ENCODE data around the gene USB1. TPM values are rescaled to one million over a fixed set of nuclear protein-coding genes. Genes with fewer than 3 reads are reported as not detected.

Gene USB1
- total RNA-seq, 3 donors from 2014 or later = 45.1 to 50.2 (median 47.4) TPM

GRCh38 chr16:58036943-58037342 lies 35.7 kb downstream of the USB1 start:
- Histone ChIP-seq H3K4me3 (no peak overlapping the region), H3K4me1 (ENCODE audit: low read depth) (no peaks in the 10 kb centered on the region), H3K9me3 (no peaks in the 10 kb centered on the region), H3K36me3 (ENCODE audit: low read depth) (peaks cover 2% of the 10 kb centered on the region)
- TF ChIP-seq CTCF (IDR thresholded peaks at IDR 0.05) = no peak
- DNase-seq (no peak), ATAC-seq (no peak)
- intact Hi-C loops (cut with DNase I, micrococcal nuclease) = no loop called here

DNA sequence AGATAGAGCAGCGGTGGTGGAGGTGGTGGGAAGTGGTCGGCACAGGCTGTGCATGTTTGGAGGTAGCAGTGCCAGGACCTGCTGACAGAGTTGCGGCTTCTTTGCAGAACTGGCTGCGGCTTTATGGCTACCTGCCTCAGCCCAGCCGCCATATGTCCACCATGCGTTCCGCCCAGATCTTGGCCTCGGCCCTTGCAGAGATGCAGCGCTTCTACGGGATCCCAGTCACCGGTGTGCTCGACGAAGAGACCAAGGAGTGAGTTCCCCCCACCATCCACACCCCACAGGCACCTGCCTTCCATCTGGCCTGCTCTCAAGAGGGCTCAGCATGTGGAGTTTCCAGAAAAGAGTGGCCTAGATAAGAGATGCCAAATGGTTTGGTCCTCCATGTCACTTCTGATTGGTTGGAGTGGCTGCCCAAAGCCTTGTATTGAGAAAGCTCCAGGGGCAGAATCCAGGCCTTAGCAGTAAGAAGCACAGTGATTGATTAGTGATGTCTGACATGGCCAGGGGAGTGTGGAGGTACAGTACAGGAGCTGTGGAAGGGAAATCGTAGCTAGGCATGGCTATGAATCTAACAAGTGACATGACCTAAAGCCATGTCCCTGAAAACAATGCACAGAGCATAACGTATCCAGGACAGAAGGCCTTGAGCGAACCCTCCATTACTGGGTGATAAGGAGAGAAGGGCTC lies 36.3 kb downstream of the USB1 start:
- H3K9me3 ChIP-seq = no peaks in the 10 kb centered on the region
- DNase-seq = no peak
- no peak for ATAC-seq
- intact Hi-C loops (cut with DNase I, micrococcal nuclease) = no loop called here
- peaks cover 6% of the 10 kb centered on the region for H3K36me3 ChIP-seq (ENCODE audit: low read depth)
- TF ChIP-seq CTCF (IDR thresholded peaks at IDR 0.05) = no peak
- H3K4me1 ChIP-seq (ENCODE audit: low read depth) = no peaks in the 10 kb centered on the region
- H3K4me3 ChIP-seq = no peak overlapping the region

GRCh38 chr16:58038219-58038641 lies 37.0 kb downstream of the USB1 start:
- DNase-seq = peak in 1 of 3 donors; percentile 27
- Histone ChIP-seq H3K9me3 (no peaks in the 10 kb centered on the region), H3K4me3 (no peak overlapping the region), H3K4me1 (ENCODE audit: low read depth) (no peaks in the 10 kb centered on the region), H3K36me3 (ENCODE audit: low read depth) (peaks cover 6% of the 10 kb centered on the region)
- no peak for TF ChIP-seq CTCF (IDR thresholded peaks at IDR 0.05)
- intact Hi-C loops (cut with DNase I, micrococcal nuclease) = no loop called here
- ATAC-seq = no peak

GRCh38 chr16:58039829-58040495 lies 38.8 kb downstream of the USB1 start:
- H3K9me3 ChIP-seq = no peaks in the 10 kb centered on the region
- H3K4me3 ChIP-seq = no peak overlapping the region
- no peak for DNase-seq
- ATAC-seq = no peak
- H3K36me3 ChIP-seq (ENCODE audit: low read depth) = peaks cover 6% of the 10 kb centered on the region
- no peak for TF ChIP-seq CTCF (IDR thresholded peaks at IDR 0.05)
- H3K4me1 ChIP-seq (ENCODE audit: low read depth) = no peaks in the 10 kb centered on the region
- intact Hi-C loops (cut with DNase I, micrococcal nuclease) = no loop called here

GRCh38 chr16:58040496-58040846 lies 39.3 kb downstream of the USB1 start:
- ATAC-seq (no peak), DNase-seq (no peak)
- Histone ChIP-seq H3K36me3 (ENCODE audit: low read depth) (peaks cover 6% of the 10 kb centered on the region), H3K4me3 (no peak overlapping the region), H3K9me3 (no peaks in the 10 kb centered on the region), H3K4me1 (ENCODE audit: low read depth) (no peaks in the 10 kb centered on the region)
- TF ChIP-seq CTCF (IDR thresholded peaks at IDR 0.05) = no peak
- intact Hi-C loops (cut with DNase I, micrococcal nuclease) = no loop called here

All from mucosa of descending colon (tissue), 3 donors.